Natural killer cell (primary cell): ENCODE results near the gene DCAF11. TPM values are rescaled to one million over a fixed set of nuclear protein-coding genes. Genes with fewer than 3 reads are reported as not detected.

Experiments
- ATAC-seq, 3 donors: fragments of 150-1000 bp in 2 of 3; fragments of 200-7000 bp in 1 of 3; cut with Tn5 transposase; 1 replicate in 1 of 3; 2 replicates in 2 of 3; pipeline ENCODE4 v1.10.0; 2021; ENCODE audit warnings: mild to moderate bottlenecking in 2 of 3, moderate library complexity in 2 of 3
- DNase-seq, 2 donors: peaks; one replicate each; pipeline versions ENCODE4 v3.0.0 to v3.0.0-alpha.2; 2013 to 2021; ENCODE audit warnings: mixed read lengths in 1 of 2
- H3K27ac ChIP-seq: one replicate; pipeline ENCODE4 v1.5.1; 2013; ENCODE audit warnings: mild to moderate bottlenecking, low read length
- H3K27me3 ChIP-seq: one replicate; pipeline ENCODE4 v1.6.1; 2013; ENCODE audit warnings: low read length; ENCODE audit not compliant: control insufficient read depth, insufficient read depth
- H3K36me3 ChIP-seq: one replicate; pipeline ENCODE4 v1.6.1; 2013; ENCODE audit warnings: low read length; ENCODE audit not compliant: control insufficient read depth, insufficient read depth
- H3K4me1 ChIP-seq: one replicate; pipeline ENCODE4 v1.6.1; 2013; ENCODE audit warnings: low read length; ENCODE audit not compliant: control insufficient read depth, insufficient read depth
- H3K4me3 ChIP-seq: one replicate; pipeline ENCODE4 v1.5.1; 2013; ENCODE audit warnings: low read length
- H3K9me3 ChIP-seq: one replicate; pipeline ENCODE4 v1.6.1; 2013; ENCODE audit warnings: low read length; ENCODE audit not compliant: control insufficient read depth, insufficient read depth
- H3K27ac Mint-ChIP-seq, 2 donors: one replicate each; pipeline ENCODE4 v1.8.0; 2022; ENCODE audit warnings: mild to moderate bottlenecking in 2 of 2, mixed read lengths in 2 of 2, moderate library complexity in 1 of 2
- H3K27me3 Mint-ChIP-seq, 2 donors: one replicate each; pipeline ENCODE4 v1.8.0; 2022; ENCODE audit warnings: low read depth in 2 of 2, mixed read lengths in 2 of 2
- H3K36me3 Mint-ChIP-seq: one replicate; pipeline ENCODE4 v1.8.0; 2022; ENCODE audit warnings: mixed read lengths
- H3K4me1 Mint-ChIP-seq, 2 donors: one replicate each; pipeline ENCODE4 v1.8.0; 2022; ENCODE audit warnings: mixed read lengths in 2 of 2
- H3K4me3 Mint-ChIP-seq: one replicate; pipeline ENCODE4 v1.8.0; 2022; ENCODE audit warnings: mild to moderate bottlenecking, moderate library complexity, mixed read lengths
- H3K9me3 Mint-ChIP-seq, 2 donors: one replicate each; pipeline ENCODE4 v1.8.0; 2022; ENCODE audit warnings: mixed read lengths in 2 of 2
- CTCF ChIP-seq: fragments of 200-600 bp; IDR thresholded peaks from one replicate; pipeline ENCODE4 v1.8.0; 2022; ENCODE audit warnings: antibody characterized with exemption
- WGBS: methylation state at CpG from one replicate; pipeline ENCODE4 v1.1.7; 2013; ENCODE audit warnings: missing lambda C conversion rate; ENCODE audit not compliant: insufficient coverage; 5-methylcytosine and 5-hydroxymethylcytosine counted together
- intact Hi-C: fragments of 100-400 bp; cut with micrococcal nuclease; formaldehyde crosslinking; loops from one replicate; pipeline ENCODE4 v1.14.2; 2022
- total RNA-seq, 4 donors: library from RNA; stranded (reverse); fragments of 120-200 nt in 1 of 4; gene quantifications; one replicate each; pipeline versions ENCODE4 v1.2.3 to v1.2.4, GENCODE V29; 2013 to 2022

Gene DCAF11
- total RNA-seq, 3 donors from 2014 or later (not counting 1 experiment from before 2014, with no cell fraction given) = 77.5 to 99.3 (median 96.3) TPM

- H3K27me3 ChIP-seq = no peaks in the 10 kb centered on the region
- H3K4me3 ChIP-seq = peak overlapping the region; percentile 91
- Mint-ChIP-seq H3K27ac (peak overlapping the region; percentile 94), H3K36me3 (peaks cover 7% of the 10 kb centered on the region), H3K27me3 (no peaks in the 10 kb centered on the region), H3K9me3 (no peaks in the 10 kb centered on the region), H3K4me3 (peak overlapping the region; percentile 97), H3K4me1 (peaks cover 53 to 70% of the 10 kb centered on the region in 2 donors)
- H3K36me3 ChIP-seq = peaks cover 54% of the 10 kb centered on the region
- no peak for TF ChIP-seq CTCF
- ATAC-seq (no peak), DNase-seq (peak in 1 of 2 donors; percentile 33)
- H3K4me1 ChIP-seq = peaks cover 28% of the 10 kb centered on the region
- H3K9me3 ChIP-seq = no peaks in the 10 kb centered on the region
- no peak overlapping the region for H3K27ac ChIP-seq
- WGBS = 7% methylated on average over 29 of the region's 29 CpGs
- intact Hi-C loops = loop anchor here (1.0 to 2.0 kb wide), 5 partner anchors 12 to 123 kb away; partner anchors contain the start of genes CHMP4A, DCAF11, IPO4 and NRL
Observed at GRCh38 chr14:24147761-24148428, 33.3 kb downstream of the DCAF11 start.

- Histone ChIP-seq H3K27ac (no peak overlapping the region), H3K36me3 (peaks cover 42% of the 10 kb centered on the region), H3K27me3 (no peaks in the 10 kb centered on the region), H3K9me3 (no peaks in the 10 kb centered on the region), H3K4me3 (no peak overlapping the region), H3K4me1 (peaks cover 28% of the 10 kb centered on the region)
- intact Hi-C loops = no loop called here
- WGBS = 98% methylated on average over 3 of the region's 3 CpGs
- no peaks in the 10 kb centered on the region for H3K27me3 Mint-ChIP-seq
- peaks cover 1% of the 10 kb centered on the region for H3K36me3 Mint-ChIP-seq
- DNase-seq (no peak), ATAC-seq (no peak)
- peak overlapping the region; percentile 59 for H3K4me3 Mint-ChIP-seq
- no peak overlapping the region for H3K27ac Mint-ChIP-seq
- TF ChIP-seq CTCF = no peak
- peaks cover 48 to 59% of the 10 kb centered on the region in 2 donors for H3K4me1 Mint-ChIP-seq
- H3K9me3 Mint-ChIP-seq = no peaks in the 10 kb centered on the region
Observed at GRCh38 chr14:24149302-24149969, 34.9 kb downstream of the DCAF11 start.

- 97% methylated on average over 9 of the region's 9 CpGs for WGBS
- H3K36me3 ChIP-seq = peaks cover 45% of the 10 kb centered on the region
- no peak overlapping the region for H3K27ac Mint-ChIP-seq
- DNase-seq (no peak), ATAC-seq (no peak)
- H3K9me3 ChIP-seq = no peaks in the 10 kb centered on the region
- intact Hi-C loops = no loop called here
- H3K9me3 Mint-ChIP-seq = no peaks in the 10 kb centered on the region
- H3K27me3 ChIP-seq = no peaks in the 10 kb centered on the region
- no peak overlapping the region for H3K4me3 ChIP-seq
- TF ChIP-seq CTCF = no peak
- peaks cover 43 to 53% of the 10 kb centered on the region in 2 donors for H3K4me1 Mint-ChIP-seq
- H3K4me1 ChIP-seq = peaks cover 25% of the 10 kb centered on the region
- no peaks in the 10 kb centered on the region for H3K27me3 Mint-ChIP-seq
- no peak overlapping the region for H3K27ac ChIP-seq
- H3K36me3 Mint-ChIP-seq = no peaks in the 10 kb centered on the region
- no peak overlapping the region for H3K4me3 Mint-ChIP-seq
Observed at GRCh38 chr14:24150061-24150460, 35.5 kb downstream of the DCAF11 start.
